HG03571 (cell line): ENCODE data around the gene SCAF1.

ENCODE experiments used
- ATAC-seq: cut with Tn5 transposase; IDR thresholded peaks from one replicate; pipeline ENCODE4 v1.9.1; 2021; ENCODE audit not compliant: unreplicated experiment

The SCAF1 gene, protein sequence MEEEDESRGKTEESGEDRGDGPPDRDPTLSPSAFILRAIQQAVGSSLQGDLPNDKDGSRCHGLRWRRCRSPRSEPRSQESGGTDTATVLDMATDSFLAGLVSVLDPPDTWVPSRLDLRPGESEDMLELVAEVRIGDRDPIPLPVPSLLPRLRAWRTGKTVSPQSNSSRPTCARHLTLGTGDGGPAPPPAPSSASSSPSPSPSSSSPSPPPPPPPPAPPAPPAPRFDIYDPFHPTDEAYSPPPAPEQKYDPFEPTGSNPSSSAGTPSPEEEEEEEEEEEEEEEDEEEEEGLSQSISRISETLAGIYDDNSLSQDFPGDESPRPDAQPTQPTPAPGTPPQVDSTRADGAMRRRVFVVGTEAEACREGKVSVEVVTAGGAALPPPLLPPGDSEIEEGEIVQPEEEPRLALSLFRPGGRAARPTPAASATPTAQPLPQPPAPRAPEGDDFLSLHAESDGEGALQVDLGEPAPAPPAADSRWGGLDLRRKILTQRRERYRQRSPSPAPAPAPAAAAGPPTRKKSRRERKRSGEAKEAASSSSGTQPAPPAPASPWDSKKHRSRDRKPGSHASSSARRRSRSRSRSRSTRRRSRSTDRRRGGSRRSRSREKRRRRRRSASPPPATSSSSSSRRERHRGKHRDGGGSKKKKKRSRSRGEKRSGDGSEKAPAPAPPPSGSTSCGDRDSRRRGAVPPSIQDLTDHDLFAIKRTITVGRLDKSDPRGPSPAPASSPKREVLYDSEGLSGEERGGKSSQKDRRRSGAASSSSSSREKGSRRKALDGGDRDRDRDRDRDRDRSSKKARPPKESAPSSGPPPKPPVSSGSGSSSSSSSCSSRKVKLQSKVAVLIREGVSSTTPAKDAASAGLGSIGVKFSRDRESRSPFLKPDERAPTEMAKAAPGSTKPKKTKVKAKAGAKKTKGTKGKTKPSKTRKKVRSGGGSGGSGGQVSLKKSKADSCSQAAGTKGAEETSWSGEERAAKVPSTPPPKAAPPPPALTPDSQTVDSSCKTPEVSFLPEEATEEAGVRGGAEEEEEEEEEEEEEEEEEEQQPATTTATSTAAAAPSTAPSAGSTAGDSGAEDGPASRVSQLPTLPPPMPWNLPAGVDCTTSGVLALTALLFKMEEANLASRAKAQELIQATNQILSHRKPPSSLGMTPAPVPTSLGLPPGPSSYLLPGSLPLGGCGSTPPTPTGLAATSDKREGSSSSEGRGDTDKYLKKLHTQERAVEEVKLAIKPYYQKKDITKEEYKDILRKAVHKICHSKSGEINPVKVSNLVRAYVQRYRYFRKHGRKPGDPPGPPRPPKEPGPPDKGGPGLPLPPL

GRCh38 chr19:49641688-49642491 is at the start of gene SCAF1:
Gene SCAF1, plus strand, starts transcription at chr19:49642209. Its CDS starts 2,818 bp downstream, at chr19:49645027.
- peak; percentile 50 for ATAC-seq

DNA sequence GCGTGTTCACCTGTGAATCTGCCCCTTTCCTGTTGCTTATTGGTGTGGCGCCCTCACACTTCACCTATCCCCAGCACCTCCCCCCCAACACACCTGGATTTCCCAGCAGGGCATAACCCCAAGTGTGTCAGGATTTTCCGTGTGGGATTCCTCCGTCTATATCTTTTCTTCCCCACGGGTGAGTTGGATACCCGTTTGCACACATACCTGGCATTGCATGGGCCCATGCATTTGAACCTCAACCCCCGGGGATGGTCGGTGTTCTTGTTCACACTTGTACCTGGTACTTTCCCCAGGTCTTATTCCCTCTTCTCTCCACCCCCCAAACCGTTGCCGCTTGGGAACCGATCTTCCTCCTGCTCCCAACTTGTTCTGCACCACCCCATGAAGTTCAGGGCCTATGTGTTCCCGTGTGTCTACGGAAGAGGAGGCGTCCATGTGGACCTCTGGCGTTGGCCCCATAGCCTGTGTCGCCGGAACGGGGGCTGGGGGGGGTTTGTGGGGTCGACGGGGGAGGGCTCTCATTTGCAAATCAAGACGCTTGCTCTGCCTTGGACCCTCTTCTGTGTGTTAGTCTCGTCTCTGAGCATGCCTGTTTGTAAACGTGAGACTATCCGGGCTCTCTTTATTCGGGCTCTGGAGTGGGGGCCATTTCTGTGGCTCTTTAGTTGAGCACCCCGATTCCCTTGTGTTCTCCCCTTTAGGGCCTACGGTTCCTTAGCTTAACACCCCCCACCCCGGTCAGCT is 49.4 kb upstream of the SCAF1 start:
- ATAC-seq: no peak

GRCh38 chr19:49593233-49594113 is 48.5 kb upstream of the SCAF1 start:
- ATAC-seq: no peak

- no peak for ATAC-seq
Measured at GRCh38 chr19:49594157-49594992, 47.6 kb upstream of the SCAF1 start.

DNA sequence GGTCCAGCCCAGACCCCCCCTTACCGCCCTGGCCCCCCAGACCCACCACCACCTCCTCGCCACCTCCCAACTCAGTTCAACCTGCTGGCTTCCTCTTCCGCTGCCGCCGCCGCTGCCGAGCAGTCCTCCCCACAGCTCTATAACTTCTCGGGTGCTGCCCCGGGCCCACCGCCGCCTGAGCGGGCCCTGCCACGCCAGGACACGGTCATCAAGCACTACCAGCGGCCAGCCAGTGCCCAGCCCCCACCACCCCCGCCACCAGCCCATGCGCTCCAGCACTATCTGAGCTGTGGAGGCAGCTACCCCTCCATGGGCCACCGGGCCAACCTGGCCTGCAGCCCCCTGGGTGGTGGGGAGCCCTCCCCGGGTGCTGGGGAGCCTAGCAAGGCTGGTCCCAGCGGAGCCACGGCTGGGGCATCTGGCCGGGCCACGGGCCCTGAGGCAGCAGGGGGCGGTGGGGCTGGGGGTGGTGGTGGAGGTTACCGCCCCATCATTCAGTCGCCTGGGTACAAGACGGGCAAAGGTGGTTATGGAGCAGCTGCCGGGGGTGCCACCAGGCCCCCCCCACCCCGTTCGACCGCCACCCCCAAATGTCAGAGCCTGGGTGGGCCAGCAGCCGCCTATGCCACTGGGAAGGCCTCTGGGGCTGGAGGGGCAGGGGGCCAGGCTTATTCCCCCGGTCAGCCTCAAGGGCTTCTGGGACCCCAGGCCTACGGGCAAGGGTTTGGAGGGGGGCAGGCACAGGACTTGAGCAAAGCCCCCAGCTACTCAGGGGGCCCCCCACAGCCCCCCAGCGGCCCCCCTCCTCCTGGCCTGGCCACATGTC is 46.8 kb upstream of the SCAF1 start:
- ATAC-seq: no peak

DNA sequence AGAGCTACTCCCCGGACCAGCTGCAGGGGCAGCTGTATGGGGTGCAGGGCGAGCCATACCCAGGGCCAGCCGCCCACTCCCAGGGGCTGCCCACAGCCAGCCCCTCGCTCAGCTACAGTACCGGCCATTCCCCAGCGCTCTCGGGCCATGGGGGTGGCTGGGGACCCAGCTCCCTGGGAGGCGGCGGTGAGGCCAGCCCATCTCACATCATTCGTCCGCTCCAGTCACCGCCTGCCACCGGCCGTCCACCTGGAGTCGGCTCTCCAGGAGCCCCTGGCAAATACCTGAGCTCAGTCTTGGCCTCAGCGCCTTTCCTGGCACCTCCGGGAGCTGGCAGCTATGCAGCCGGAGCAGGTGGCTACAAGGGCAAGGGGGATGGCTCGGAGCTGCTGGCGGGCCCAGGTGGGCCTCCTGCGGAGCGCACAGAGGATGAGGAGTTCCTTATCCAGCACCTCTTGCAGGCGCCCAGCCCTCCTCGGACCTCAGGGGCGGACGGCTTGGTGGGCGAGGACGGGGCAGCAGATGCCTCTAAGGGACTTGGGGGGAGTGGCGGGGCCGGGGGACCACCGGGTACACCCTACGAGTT is 46.1 kb upstream of the SCAF1 start:
- ATAC-seq: no peak

DNA sequence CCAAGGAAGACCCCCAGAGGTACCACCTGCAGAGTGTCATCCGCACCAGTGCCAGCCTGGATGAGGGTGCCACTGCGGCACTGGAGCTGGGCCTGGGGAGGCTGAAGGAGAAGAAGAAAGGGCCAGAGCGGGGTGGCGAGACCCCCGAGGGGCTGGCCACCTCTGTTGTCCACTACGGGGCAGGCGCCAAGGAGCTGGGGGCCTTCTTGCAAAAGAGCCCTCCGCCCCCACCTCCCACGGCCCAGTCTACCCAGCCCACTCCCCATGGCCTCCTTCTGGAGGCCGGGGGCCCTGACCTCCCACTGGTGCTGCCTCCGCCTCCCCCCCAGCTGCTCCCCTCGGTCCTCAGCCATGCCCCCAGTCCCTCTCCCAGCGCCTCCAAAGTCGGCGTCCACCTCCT is 45.6 kb upstream of the SCAF1 start:
- ATAC-seq: no peak

GRCh38 chr19:49596954-49597702 is 44.9 kb upstream of the SCAF1 start:
- no peak for ATAC-seq

- no peak for ATAC-seq
Measured at GRCh38 chr19:49597703-49597974, 44.4 kb upstream of the SCAF1 start.

DNA sequence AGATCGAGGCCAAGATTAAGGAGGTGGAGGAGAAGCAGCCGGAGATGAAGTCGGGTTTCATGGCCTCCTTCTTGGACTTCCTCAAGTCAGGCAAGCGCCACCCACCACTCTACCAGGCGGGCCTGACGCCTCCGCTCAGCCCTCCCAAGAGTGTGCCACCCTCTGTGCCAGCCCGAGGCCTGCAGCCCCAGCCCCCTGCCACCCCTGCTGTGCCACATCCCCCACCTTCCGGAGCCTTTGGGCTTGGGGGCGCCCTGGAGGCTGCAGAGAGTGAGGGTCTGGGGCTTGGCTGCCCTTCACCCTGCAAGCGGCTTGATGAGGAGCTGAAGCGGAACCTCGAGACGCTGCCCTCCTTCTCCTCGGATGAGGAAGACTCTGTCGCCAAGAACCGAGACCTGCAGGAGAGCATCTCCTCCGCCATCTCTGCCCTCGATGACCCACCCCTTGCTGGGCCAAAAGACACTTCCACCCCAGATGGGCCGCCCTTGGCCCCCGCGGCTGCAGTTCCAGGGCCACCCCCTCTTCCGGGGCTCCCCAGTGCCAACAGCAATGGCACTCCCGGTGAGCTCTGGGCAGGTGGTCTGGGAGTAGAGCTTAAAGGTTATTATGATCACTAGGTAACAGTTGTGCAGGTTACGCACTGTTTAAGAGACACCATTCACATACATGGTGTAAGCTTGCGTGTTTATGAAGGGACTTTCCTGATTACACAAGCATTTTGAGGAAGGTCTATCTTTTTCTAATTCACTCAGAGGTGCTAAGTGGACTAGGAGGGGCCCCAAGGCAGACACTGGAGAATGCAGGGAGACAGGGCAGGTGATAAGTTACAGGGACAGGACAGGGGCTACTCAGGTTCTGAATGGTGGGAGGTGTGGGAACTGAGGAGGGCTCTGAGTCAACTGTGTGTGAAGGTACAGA is 42.4 kb upstream of the SCAF1 start:
- ATAC-seq: no peak

- no peak for ATAC-seq
Measured at GRCh38 chr19:49601482-49602038, 40.4 kb upstream of the SCAF1 start.

GRCh38 chr19:49602806-49603205 is 39.2 kb upstream of the SCAF1 start:
- ATAC-seq: no peak

- no peak for ATAC-seq
Measured at GRCh38 chr19:49605605-49606004, 36.4 kb upstream of the SCAF1 start.

GRCh38 chr19:49609499-49610092 is 32.4 kb upstream of the SCAF1 start:
- no peak for ATAC-seq
